Anterior cingulate cortex (tissue), 58 donors: Measurements from ENCODE around the gene FAT1.

ENCODE experiments used
- DNase-seq, 58 donors: peaks; one replicate each; lab custom pipeline; 2025; lab: John Stamatoyannopoulos, UW

Gene FAT1

DNA sequence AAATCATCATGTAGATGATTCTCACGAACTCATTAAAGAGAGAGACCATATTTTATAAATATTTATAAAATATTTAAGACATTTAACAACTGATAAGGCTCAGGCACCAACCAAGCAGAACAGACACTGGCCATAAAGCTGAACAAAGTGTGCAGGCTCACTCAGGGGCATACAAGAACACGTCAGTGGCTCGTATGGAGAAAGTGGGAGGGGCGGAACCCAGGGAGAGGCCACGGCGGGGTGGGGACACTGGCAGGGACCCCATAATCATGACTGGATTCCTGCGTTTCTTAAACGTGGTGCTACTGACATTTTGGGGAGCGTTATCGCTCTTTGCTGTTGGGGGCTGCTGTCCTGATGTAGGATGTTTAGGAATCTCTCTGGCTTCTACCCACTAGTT lies 31.3 kb upstream of the FAT1 start:
- DNase-seq: no peak

DNA sequence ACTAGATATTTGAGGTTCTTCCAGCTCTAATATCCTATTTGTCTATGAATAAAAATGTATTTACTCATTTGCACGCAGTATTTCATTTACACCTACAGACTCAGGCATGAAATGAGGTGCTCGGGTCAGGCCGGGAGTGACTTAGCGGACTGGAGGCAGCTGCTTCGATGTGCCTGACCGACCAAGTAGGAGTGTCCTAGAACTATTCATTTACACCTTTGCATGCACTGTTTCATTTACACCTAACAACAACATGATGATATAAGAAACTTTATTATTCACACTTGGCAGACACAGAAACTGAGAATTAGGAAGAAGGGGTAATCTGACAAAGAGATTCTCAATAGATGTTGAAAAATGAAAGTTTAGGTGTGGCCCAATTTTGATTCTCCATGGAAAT lies 28.7 kb upstream of the FAT1 start:
- DNase-seq: no peak

DNA sequence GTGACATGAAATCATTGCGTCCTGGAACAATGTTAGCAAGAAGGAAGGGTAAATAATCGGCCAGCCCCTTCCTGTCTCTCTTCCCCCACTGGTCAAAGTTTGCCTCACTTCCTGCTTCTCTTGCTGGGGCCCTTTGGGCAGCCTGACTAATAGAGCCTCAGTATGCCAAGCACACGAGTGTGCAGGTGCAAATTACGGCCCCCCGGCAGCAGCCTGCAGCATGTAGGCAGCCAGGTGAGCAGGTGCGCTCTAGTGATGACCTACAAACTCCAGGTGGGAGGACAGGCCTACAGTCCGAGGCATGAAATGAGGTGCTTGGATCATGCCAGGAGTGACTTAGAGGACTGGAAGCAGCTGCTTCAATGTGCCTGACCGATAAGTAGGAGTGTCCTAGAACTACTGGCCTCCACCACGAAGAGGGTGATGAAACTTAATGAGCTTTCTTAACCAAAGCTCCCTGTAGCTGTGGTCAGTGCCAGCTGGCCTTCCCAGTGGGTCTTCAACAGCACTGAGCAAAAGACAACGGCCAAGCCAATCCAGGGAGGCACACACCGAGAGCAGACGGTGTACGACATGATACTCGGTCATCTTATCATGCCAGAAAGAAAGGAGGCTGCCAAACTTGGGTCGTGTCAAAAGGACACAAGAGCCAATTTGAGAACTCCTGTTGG lies 26.1 kb upstream of the FAT1 start:
- DNase-seq: no peak

DNA sequence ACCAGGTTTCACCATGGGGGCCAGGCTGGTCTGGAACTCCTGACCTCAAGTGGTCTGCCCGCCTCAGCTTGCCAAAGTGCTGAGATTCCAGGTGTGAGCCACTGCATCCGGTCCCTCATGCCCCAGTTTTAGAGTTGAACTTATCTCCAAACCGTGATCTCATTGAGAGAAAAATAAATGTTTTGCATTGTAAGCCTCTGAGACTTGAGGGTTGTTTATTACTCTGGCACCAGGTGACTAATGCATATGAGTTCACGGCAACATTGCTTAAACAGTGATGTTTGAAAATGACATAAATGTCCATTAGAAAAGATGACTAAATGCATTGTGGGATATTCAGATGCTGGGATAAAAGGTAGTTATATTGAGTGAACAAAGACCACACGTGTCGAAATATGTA lies 22.9 kb upstream of the FAT1 start:
- no peak for DNase-seq

DNA sequence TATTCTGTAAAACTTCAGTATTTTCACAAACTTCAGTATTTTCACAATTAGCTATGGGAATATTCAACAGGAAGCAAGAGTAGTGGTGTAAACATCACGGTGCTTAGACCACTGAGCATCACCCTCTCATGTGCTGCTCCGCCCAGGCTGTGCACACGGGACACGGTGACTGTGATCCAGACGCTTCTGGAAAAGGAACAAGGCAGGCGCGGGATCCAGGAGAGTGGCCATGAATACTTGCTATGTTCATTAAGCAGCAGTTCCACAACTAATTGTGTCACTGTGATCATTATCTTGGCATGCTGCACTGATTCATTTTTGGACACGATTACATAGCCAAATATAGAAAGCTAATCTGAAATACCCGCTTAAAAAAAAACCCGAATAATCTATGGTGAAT lies 19.6 kb upstream of the FAT1 start:
- DNase-seq: peak in 20 of 58 donors; percentile 1 to 22 (median 8)

DNA sequence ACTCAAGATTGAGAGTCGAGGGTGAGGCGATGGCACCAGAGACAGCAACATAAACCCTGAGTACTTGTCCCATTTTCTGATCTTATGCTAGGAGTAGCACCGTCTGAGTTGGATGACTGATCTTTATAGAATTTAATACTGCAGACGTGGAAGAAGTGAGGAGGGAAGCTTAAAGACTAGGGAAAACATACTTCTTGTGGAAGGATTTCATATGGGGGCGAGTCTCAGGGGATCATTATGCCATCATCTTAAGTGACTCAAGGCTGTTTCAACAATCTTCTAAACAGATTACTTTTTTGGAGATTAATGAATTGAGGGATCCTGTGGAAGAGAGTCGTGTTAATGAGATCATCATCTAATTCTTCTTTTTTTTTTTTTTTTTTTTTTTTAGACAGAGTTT lies 17.2 kb upstream of the FAT1 start:
- no peak for DNase-seq

DNA sequence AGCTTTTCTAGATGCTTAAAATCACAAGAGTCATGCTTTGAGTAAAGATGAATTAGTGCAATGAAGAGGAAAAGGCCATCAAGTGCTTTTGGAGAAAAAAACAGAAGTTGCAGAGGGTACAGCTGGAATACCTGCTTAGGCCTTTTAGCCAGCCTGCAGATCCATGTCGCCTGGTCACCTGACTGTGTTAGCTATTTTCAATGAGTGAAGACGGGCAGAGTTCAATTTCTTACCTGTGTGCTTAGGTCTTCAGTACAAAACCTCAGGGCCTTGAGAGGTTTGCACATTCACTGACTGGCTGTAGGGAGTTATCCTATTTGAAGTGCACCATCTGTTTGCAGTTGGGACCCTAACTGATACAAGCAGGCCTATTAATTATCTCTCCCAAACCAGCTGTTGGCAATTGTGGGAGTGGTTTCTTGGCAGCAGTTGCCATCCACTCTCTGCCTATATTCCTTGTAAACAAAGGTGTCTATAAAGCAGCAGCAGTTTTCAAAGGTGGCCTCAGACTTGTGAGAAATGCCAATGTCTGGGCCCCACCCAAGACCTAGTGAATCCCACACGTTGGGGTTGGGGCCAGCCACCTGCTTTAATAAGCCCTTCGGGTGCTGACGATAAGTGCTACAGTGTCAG lies 16.3 kb upstream of the FAT1 start:
- no peak for DNase-seq

DNA sequence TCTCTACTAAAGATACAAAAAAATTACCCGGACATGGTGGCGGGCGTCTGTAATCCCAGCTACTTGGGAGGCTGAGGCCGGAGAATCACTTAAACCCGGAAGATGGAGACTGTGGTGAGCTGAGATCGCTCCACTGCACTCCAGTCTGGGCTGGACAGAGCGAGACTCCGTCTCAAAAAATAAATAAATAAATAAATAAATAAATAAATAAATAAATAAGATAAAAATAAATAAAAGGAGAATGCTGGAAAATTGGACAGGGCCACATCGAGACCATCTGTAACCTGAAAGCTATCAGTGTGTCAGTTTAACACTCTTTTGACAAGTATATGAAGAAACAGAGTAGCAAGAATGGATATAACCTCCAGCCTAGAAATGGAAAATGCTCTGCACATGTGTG lies 15.7 kb upstream of the FAT1 start:
- no peak for DNase-seq

DNA sequence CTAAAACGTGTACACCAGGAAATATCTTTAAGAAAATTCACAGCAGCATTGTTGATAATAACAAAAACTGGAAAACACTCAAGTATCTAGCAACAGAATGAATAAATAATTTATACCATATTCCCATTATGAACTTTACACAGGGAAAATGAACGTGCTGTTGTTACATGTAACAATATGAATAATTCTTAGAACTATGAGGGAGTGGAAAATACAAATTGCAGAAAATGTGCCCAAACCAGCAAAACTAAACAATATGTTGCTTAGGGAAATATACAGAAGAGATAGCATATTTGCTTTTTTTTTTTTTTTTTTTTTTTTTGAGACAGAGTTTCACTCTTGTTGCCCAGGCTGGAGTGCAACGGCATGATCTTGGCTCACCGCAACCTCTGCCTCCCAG lies 14.8 kb upstream of the FAT1 start:
- no peak for DNase-seq

DNA sequence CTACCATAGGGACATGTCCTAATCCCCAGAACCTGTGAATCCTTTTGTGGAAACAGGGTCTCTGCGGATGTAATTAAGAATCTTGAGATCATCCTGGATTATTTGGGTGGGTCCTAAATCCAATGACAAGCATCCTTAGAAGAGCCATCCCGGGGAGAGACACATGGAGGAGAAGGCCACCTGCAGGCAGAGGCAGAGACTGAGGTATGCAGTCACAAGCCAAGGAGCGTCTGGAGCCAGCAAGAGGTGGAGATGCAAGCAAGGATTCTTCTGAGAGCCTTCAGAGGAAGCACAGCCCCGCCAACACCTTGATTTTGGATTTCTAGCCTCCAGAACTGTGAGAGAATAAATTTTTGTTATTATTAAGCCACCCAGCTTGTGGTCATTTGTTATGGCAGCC lies 13.8 kb upstream of the FAT1 start:
- no peak for DNase-seq

DNA sequence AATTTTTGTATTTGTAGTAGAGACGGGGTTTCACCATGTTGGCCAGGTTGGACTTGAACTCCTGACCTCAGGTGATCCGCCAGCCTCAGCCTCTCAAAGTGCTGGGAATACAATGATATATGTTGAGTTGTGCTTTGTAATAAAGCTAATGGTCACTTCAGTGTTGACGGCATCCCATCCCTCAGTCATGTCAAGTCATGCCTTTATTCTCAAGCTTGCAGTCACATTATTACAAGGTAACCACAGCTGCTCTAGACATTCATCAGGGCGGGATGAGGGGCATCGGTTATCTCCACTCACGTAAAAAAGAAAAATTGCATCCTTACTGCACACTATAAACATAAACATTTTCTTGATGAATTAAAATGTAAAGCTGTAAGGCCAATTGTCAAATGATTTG lies 12.8 kb upstream of the FAT1 start:
- DNase-seq: no peak

DNA sequence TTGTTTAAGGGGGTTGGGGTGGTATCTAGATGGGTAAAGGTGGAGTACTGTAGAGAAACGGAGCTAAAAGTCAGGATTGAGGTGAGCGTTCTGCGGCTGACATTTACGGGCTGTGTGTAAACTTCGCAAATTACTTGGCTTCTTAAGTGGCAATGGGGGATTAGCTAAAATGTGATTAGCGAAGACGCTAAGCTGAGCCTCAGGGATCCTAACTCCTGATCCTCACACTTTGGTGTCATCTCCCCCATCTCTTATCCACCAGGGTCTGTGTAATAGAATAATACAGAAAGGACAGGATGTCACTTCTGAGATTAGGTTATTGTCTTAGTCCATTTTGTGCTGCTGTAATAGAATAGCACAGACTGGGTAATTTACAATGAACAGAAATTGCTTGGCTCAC lies 10.6 kb upstream of the FAT1 start:
- DNase-seq: no peak

DNA sequence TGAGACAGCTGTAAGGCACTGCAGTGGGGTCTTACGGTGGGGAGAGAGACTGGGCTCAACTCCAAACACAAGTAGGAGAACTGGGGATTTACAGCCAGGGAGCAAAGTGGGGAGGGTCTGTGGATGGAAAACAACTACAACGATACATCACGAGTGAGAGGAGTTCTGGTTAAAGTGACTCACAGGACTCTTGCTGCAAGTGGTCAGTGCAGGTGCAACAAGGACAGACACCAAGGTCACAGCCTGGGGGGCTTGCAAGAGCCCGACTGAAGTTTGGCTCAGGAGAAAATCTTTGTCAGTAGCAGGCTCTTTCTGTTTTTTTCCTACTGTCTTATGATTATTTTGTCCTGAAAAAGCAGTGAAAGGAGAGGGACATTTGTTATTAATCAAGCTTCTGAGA lies 10.1 kb upstream of the FAT1 start:
- DNase-seq: no peak

DNA sequence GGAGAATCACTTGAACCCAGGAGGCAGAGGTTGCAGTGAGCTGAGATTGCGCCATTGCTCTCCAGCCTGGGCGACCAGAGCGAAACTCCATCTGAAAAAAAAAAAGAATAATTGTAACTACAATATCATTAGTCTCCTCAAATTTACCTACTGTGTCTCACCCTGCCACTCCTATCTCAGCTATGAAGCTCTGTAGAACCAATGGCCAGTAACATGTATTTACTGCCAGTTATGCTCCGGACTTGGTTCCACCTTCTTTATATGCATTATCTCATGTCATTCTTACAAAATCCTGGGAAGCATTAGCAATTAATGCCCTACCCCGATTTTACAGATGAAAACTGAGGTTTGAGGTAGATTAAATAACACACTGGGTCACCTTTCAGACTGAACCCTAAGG lies 7.0 kb upstream of the FAT1 start:
- no peak for DNase-seq

DNA sequence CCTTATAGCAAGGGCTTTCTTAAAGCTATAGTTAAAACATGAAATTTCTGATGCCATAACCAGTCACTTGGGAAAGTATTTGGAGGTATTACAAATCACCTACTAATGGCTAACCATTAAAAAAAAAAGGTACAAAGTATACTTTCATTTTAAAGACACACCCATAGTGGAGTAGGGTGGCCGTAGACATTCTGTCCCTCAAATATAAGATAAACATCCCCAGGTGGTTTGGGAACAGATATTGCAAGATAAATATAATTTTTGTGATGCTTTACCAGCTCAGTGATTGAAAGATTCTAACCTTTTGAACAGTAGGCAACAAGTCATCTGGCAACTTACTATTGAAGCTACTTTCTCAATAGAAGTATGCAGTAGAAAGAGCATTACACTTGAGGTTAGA lies 6.2 kb upstream of the FAT1 start:
- no peak for DNase-seq

DNA sequence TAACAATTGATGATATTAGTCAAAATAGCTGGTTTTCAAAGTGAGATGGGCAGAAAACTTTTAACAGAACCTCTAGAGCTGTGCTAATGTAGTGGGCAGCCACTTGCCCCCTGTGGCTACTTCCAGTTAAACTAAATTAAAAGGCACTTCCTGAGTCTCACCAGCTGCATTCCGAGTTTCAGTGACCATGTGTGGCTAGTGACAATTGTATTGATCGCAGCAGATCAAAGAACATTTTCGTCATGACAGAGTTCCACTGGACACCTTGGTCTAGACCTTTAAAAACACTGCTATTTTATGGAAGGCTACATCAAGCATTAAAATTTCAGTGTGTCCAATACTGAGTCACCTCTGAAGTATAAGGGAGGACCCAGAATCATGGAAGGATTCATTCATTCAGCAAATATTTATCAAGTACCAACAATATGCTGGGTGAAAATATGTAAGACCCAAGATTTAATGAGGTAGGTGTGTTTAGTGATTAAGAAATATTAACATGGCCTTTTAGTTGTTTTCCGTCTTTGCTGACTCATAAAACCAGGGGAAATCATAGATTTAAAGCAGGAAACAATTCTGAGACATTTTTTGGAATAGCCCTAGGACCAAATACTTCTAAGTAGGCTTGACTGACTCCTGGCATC lies 5.1 kb upstream of the FAT1 start:
- DNase-seq: no peak

DNA sequence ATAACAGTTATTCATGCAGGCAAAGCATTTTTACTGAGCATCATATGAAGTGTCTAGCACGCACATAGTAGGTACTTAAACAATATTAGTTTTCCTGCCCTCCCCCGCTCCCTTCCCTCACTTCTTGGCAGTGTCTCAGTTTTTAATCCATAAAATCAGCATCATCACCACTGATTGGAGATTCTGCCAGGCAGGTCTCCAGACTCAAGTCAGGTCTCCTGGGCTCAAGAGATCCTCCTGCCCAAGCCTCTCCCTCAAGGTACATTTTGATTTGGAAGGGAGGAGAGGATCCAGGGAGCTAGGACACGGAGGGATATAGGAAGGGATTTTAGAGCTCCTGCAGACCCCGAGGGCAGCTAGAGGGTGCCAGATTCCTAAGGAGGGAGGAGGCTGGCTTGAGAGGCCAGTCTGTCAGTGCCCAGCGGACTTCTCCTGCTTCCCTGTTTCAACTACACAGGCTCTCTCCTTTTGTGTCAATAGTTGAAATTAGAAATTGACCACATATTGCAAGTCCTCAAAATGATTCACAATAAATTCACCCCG lies 4.4 kb upstream of the FAT1 start:
- DNase-seq: no peak

DNA sequence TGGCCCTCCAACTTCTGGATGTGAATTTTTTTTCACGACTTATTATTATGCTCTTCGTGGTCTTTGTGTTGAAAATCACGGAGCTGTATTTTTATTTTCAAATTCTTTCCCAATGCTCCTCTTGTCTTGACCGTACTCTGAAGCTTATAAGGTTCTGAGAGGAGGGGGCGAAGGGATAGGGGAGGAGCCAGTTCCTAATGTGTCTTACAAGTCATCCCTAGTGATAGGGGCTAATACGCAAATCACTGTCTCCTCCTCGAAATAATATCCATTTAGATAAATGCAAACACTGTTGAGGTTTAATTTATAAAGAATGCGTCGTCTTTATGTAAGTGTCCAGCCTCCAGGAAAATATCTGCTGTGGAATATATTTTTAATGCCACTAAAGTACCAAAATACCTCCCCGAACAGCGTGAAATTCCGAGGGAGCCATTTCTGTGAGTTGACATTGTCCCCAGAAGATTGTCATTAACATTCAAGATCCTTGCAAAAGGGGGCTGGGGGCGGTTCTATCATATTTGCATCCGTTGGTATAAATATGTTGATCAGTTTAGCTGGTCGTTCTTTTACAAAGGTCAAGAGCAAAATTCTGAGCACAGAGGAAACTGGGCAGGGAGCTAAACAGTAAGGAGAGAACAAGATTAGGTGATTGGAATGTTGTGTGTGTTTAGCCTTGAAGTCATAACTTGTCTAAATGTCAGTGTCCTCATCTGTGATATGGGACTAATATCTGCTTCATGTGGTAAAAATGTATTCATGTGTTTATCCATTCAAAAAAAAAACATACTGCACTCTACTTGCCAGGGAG lies 3.7 kb upstream of the FAT1 start:
- DNase-seq: no peak

DNA sequence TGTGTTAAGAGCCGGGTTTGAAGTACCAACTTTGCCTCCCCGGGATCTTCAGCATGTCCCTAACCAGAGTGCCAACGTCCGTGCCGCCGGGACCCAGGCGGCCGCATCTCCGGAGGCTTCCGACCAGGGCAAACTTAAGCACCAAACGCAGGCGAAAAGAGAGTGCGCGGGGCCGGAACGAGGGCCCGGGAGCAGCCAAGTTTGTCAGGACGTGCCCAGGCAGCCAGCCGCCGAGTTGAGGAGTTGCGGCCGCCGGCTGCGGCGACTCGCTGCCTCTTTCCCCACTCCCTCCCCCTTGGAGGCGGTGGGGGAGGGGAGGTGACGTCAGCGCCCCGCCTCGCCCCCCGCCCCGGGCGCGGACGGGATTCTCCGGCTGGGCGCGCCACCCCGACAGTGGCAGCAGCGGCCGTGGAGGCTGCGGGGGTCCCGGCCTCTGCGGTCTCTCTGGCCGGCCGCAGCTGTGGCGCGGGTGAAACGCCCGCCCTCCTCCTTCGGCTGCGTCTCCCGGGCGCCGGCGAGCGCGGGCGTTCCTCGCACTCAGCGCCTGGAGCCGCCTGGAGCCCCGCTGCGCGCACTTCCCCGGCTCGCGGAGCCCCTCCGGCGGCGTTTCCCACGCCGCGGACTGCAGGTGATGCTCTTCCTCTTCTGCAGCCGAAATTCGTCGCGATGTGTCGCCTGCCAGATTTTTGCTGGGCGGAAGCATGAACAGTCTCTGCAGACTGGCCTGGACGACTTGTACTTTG lies 2.9 kb upstream of the FAT1 start:
- DNase-seq: peak in 45 of 58 donors; percentile 13 to 74 (median 52)
